Stimulated activated CD8-positive, alpha-beta memory T cell treated with anti-CD3 and anti-CD28 coated beads, Interleukin-4, amount 100 ng/mL, for 1 hour (primary cell): Measurements from ENCODE around the gene STX8.
"Not testable (repeated sequence)": the region's sequence is repeated elsewhere in the genome, so short reads cannot be mapped to it uniquely, and the experiment has no call there.

Experiments
- DNase-seq, 2 donors: peaks; one replicate each; pipeline ENCODE4 v3.0.0-alpha.2; 2020; ENCODE audit warnings: low read depth in 2 of 2, low spot score in 1 of 2

STX8 gene

DNA sequence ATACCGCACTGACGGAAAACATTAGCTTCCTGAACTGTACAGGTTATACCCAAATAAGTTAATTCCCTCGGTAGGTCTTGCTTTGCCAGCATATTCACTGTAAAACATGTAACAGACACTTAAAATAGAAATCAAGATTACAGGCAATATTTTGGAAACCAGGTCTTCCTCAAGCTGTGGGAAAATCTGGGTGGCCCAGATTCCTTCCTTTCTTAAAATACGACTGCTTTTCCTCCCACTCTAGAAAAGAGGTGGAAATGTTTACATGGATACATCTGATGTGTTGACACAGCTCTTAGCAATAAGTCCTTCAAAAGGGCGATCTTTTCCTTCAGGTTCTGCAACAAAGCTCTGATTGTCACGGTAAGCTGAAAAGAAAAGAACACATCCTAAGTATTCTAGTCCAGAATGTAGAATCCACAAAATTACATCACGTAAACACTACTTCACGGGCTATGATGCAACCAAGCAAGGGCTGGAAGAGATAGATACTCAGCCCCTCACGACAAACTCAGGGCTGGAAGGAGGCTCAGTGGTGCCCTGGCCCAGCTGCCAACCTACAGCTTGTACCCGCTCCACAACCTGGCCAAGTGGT, 18.4 kb downstream of the STX8 start:
- DNase-seq: no peak

DNA sequence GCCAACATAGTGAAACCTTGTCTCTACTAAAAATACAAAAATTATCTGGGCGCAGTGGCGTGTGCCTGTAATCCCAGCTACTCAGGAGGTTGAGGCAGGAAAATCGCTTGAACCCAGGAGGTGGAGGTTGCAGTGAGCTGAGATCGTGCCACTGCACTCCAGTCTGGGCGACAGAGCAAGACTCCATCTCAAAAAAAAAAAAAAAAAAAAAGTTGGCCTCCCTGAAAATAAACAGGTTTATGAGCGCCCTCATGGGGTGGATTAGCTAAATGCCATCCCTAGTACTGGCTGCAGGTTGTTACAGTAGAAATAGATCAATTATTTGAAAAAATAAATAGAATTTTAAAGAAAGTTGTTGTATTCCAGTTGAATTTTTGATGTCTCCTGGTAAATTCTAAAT, 20.9 kb downstream of the STX8 start:
- DNase-seq: not testable (repeated sequence)

DNA sequence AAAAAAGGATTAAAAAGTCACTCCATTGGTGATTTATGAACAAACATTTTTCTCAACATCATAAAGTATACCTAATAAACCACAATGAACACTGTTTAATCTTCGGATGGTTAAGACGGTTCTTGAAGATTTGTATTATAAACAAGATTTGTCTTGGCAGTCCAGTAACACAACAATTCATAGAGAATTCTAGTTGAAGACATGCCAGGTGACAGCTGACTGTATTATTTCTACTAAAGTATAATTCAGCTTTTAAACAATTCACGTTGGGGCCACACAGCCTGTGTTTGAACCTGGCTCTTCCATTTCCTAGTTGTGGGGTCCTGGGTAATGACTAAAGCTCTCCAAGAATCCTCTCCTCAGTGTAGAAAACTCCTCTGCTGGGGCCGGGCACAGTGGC, 22.0 kb downstream of the STX8 start:
- no peak for DNase-seq

DNA sequence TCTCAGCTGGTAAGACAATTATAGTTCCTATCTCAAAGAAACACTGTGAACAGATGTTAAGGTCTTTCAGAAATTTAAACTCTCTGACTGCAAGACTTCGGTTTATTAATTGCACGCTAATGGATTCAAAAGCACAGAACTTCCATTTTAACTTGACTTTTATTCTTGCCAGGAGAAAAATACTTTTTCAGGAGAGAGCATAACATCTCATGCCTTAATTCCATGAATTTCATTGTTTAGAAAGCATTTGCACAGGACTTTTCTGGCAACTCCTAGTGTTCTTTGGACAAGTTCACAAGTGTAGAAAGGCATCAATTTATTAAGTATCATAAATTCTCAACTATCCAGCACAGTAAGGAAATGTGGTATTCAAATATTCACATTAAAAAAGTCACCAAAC, 22.4 kb downstream of the STX8 start:
- DNase-seq: no peak

DNA sequence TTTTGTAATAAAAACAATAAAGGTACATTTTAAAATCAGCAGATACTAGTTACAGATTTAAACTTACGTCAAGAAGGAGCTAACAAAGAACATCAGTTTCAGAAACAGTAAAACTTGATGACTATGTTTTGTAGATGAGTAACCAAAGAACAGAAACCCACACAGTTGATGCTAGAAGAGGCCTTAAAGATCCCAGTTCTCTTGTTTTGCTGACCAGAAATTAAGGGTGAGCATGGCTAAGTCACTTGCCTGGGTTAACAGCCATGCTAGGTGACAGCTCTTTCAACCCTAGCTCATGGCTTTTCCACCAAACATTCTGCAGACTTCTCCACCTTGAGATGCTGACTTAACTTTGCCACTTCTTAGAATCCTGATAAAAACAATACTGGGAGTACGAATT, 26.4 kb downstream of the STX8 start:
- DNase-seq: no peak

DNA sequence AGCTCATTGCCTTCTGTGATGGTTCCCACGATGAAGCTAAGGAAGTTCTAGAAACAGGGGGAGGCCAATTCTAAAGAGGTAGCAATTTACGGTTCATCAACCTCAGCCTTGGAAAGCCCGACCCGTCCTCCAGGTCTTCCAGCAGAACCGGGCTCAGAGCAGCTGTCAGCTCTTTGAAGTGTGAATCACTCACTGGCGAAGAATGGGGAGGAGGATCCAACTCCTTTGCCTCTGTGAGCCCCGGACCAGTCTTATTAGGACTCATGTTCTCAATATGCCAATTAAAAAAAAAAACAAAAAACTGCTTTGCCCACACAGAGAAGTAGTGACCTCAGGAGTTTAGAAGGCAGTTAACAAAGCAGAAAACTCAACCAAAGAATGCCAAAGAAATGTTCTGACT, 31.4 kb downstream of the STX8 start:
- DNase-seq: no peak

DNA sequence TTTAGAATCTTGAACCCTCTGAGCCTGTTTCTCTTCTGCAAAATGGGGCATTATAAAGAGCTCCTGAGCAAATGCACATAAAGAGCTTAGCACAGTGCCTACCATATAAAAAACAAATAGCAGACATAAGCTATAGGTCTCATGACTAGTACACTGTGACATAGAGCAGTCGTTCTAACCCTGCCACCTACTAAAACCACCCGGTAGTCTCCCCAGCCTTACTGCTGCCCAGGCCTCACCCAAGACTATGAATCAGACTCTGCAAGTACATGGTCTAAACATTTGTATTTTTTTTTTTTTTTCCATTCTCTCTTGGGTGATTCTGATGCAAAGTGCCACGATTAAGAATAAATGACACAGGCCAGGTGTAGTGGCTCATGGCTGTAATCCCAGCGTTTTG, 33.9 kb downstream of the STX8 start:
- no peak for DNase-seq

DNA sequence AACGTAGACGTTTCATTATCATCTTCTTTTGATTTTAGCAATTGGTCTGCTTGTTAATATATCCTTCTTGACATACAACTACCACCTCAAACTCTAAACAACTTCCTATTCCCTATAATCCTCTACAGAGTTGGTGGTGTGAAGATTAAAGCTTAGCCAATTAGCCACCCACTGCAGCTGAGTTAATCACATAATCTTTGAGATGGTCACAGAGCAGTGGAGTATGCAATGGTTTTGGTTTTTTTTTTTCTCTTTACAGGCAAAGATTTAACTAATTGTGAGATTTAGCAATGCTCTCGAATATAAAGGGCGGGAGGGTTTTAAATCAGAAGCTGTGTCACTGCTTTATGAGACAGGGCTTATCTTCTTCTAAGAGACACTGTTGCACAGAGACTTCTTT, 37.0 kb downstream of the STX8 start:
- no peak for DNase-seq

DNA sequence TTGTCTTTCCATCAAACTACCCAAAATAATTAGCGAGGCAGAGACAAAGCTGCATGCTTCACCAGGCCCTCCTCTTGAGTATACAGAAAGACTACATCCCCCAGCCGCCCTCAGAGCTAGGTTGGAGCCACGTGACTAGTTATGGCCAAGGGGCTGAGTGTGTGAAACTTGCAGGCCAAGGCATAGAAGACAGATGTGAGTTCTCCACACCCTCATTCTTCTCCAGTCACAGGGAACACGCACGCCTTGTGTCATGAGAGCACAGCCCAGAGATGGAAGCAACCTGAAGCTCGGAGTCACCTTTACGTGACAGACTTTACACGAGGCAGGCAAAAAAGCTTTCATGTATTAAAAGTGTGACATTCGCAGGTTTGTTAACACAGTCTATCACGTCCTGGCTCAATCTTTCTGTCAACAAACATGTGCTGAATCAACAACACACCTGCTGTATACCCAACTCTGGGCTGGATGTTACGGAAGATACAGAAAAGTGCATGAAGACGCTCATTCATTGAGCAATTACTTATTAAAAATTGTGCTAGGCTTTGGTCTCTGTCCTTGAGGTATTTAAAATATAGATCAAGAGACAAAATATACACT, 38.3 kb downstream of the STX8 start:
- no peak for DNase-seq

DNA sequence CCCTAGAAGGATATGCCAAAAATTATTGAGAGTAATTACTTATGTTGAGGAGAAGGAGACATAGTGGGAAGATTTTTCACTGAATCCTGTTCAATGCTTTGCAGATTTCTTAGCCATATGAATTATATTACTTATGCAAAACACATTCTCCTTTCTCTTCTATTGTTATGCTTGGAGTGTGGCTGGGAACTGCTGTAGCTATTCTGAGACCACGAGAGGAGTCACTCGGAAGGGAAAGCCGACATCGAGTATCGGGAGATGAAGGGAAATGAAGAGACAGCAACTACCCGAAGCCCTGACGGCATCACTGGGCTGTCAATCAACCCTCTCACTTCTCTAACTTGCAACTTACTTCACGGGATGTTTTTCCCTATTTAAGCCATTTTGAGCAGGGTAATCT, 39.6 kb downstream of the STX8 start:
- DNase-seq: no peak

DNA sequence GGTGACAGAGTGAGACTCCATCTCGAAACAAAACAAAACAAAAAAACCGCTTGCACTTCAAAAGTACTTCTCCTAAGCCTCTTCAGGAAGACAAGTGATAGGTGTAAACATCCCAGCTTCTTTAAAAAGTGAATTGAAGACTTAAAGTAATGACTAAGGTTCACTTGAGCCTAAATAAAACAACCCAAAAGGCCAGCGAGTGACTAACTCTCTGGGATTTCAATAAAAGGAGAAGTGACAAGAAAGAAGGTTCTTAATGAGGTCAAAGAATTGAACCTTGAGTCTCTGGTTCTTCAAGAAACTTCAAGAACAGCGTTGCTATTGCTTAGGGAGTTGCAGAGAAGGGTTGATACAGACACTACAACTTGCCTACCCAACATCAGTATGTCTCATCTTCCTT, 42.2 kb downstream of the STX8 start:
- no peak for DNase-seq

DNA sequence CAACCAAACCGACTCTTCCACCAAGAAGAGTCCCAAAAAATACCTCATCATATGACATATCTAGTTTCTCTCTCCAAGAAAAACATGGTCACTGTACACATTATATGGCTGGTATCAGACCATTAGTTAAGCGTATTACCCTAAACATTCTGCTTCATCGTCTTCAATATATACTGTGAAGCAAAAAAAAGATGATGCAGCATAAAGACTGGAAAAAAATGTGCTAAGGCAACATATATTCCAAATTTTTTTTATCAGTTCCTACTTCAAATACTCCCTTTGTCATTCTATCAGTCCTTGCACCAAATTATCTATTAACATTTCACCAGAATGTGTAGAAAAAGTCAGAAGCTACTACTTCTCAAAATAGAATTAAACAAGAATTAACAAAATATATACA, 42.9 kb downstream of the STX8 start:
- no peak for DNase-seq

DNA sequence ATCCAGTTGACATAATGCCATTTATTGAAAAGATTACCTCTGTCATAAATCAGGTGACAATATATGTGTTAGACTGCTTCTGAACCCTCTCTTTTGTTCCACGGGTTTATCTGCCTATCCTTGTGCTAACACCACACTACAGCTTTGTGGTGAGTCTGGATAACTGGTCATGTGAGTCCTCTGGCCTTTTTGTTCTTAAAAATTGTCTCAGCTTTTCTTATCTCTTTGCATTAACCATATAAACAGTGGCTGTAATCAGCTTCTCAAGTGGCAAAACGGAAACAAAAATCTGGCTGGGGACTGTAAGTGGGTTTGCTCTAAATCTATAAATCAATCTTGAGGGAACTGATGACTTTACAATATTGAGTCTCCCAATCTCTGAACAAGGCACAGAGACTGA, 44.6 kb downstream of the STX8 start:
- no peak for DNase-seq

DNA sequence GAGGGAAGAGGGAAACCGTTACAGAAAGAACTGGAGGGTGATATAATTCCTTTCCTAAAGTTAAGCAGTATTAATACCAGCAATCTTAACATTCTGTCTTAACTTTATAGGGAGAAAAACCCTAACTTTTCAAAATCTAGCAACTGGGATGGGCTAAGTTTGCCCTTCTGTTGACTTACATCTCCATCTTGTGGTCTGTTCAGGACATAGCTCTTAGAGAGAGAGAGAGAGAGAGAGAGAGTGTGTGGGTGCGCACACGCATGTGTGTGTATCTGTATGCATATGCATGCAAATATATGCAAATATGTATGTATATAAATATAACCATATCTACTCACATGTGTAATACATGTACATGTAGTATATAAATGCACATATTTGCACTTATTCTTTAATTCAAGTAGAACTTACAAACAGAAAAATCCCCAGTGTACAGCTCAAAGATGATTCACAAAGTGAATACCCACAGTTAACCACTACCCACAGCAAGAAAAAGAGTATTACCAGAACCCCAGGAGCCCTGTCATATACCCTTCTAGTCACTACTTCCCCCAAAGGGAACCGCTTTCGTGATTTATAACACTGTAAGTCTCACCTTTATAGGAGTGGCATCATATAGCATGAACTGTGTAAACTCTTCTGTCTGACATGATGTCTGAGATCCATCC, 46.5 kb downstream of the STX8 start:
- no peak for DNase-seq

DNA sequence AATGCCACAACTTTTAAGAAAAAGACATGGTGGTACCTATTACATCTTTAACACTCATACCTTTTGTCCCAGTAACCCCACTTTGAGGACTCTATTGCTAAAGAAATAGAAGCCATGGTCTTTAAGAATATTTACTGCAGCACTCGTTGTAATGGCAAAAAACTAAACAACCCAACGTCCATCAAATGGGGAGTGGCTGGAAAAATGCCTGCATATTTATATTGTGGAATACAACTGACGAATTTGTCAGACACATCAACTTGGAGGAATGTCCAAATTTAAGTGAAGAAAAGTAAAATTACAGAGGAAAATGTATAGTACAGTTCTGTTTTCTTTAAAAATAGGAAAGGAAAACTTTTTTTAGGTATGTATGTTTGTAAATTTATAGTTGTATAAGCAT, 47.8 kb downstream of the STX8 start:
- DNase-seq: no peak

DNA sequence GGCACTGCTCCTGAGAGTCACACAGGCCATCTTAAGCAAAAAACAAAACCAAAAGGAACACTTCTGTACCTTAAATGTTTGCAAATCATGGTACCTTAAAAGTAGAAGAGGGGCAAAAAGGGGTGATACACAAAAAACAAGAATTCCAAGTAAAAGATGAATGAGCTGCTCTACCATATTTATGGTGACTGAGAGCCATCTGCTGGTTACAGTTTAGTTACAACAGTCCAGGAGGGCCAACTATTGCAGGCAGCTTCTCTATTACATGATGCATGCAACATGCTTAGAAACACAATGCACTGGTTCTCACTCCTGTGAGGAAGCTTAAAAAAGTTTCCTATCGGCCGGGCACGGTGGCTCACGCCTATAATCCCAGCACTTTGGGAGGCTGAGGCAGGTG, 53.5 kb downstream of the STX8 start:
- DNase-seq: no peak

DNA sequence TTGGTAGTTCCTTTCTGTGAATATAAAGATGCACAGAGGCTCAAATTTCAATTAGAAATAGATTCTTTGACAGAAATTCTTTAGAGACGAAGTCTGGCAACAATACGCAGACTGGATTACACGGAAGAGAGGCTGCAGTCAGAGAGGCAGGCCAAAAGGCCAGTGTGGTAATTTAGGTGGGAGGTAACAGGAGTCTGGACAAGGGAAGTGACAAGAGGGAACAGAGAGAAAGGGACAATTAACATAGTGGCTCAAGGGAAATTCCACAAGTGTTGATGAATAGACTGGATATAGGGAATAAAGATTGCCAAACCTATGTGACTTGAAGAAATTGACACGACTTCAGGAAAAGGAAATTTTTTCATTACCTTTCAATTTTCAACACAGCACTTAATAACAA, 54.6 kb downstream of the STX8 start:
- no peak for DNase-seq

DNA sequence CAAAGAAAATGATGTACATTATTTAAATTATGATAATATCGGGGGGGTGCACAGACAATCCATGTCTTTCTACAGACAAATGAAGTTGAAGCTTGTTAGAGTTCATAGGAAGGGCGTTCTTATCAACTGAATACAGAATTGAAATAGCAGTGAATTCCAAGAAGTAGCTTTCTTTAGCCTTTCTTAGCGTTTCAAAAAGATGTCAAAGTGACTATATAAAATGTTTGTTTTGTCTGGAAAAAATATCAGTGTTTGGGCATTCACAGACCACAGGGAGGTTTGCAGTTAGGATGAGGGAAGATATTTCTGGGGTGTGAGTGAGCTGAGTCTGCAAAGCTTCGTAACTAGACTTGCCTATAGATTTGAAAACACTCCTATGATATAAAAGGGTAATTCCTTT, 55.0 kb downstream of the STX8 start:
- DNase-seq: no peak

DNA sequence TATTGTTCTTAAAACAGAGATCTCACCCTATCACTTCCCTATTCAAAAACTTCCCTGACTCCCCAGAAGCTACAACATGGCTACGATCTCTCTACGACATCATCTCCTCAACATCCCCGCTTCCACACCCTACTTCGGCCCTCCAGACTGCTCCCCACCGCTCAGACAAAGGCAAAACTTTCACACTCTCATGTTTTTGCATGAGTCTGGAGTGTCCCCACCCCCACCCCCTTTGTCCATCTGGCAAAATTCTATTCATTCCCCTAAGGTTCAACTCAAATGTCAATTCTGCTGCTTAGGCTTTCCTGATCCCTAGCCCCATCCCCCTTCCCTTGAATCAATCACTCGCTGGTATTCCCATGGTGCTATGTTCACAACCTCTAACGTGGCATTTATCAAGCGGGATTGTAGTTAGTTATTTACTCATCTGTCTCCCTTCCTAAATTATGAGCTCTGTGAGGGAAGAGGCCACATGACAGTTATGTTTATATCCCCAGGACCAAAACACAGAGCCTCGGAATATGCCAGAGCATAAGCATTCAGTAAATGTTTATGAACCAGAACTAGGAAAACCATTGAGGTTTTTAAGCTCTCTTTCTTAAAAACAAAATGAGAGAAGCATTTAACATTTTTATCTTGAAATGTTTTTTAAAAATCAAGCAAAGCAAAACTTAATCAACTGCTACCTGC, 55.9 kb downstream of the STX8 start:
- no peak for DNase-seq

DNA sequence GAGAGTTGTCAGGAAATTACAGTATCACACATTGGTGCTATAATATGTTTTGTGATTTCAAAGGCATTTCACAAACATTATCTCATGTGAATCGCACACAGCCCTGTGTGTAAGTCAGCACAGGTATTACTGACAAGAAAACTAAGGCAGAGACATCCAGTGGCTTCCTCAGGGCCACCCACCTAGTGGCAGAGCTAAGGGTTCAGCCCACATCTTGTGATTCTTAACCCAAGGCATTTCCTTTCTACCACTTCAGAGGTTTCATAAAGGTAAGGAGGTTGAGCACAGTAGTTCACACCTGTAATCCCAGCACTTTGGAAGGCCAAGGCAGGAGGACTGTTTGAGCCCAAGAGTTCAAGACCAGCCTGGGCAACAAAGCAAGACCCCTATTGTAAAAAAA, 58.2 kb downstream of the STX8 start:
- no peak for DNase-seq

DNA sequence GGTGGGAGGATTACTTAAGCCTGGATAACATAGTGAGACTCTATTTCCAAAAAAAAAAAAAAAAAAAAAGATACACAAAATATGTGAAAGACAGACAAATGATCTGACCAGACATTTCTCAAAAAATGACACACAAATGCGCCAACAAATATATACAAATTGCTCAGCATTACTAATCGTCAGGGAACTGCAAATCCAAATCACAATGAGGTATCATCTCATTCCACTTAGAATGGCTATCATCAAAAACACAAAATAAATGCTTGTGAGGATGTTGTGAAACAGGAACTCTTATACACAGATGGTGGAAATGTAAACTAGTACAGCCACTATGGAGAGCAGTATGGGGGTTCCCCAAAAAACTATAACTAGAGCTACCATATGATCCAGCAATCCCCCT, 62.4 kb downstream of the STX8 start:
- DNase-seq: no peak

DNA sequence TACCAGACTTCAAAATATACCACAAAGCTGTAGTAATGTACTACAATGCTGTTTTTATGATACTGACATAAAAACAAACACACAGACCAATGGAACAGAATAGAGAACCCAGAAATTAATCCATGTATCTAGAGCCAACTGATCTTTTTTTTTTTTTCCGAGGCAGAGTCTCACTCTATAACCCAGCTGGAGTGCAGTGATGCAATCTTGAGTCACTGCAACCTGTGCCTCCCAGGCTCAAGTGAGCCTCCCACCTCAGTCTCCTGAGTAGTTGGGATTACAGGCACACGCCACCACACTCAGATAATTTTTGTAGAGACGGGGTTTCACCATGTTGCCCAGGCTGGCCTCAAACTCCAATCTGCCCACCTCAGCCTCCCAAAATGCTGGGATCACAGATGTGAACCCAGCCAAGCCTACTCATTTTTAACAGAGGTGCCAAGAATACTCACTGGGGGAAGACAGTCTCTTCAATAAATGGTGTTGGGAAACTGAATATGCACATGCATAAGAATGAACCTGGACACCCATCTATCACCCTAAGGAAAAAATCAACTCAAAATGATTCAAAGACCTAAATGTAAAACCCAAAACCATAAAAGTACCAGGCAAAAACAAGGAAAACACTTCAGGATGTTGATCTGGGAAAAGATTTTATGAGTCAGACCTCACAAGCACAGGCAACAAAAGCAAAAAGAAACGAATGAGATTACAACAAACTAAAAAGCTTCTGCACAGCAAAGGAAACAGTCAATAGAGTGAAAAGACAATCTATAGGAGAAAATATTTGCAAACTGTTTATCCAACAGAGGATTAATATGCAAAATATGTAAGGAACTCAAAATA, 63.1 kb downstream of the STX8 start:
- no peak for DNase-seq
